Endodermal cell (in vitro differentiated cells): ENCODE measurements around the gene ASTN2. TPM values are rescaled to one million over a fixed set of nuclear protein-coding genes. Genes with fewer than 3 reads are reported as not detected.

Experiments
- DNase-seq: peaks from one replicate; pipeline ENCODE4 v3.0.0-alpha.2; 2017
- H3K27ac ChIP-seq: 2 replicates; pipeline ENCODE4 v1.5.1; 2013; ENCODE audit warnings: mild to moderate bottlenecking, low read depth, low read length, moderate library complexity
- H3K27me3 ChIP-seq: 2 replicates; pipeline ENCODE4 v1.6.1; 2013; ENCODE audit warnings: mild to moderate bottlenecking, low read length, moderate library complexity; ENCODE audit not compliant: insufficient read depth, control insufficient read depth, poor library complexity, severe bottlenecking
- H3K36me3 ChIP-seq: 2 replicates; pipeline ENCODE4 v1.7.0; 2013; ENCODE audit warnings: mild to moderate bottlenecking, low read length, moderate library complexity; ENCODE audit not compliant: control insufficient read depth, insufficient read depth
- H3K4me1 ChIP-seq: one replicate; pipeline ENCODE4 v1.7.0; 2013; ENCODE audit warnings: low read length; ENCODE audit not compliant: control insufficient read depth, insufficient read depth
- H3K4me3 ChIP-seq: 2 replicates; pipeline ENCODE4 v1.5.1; 2013; ENCODE audit warnings: mild to moderate bottlenecking, low read length, moderate library complexity
- H3K9ac ChIP-seq: 2 replicates; pipeline ENCODE4 v1.6.1; 2013; ENCODE audit warnings: mild to moderate bottlenecking, low read length, moderate library complexity; ENCODE audit not compliant: poor library complexity, severe bottlenecking; ENCODE audit errors: extremely low read depth
- H3K9me3 ChIP-seq: 2 replicates; pipeline ENCODE4 v1.6.1; 2013; ENCODE audit warnings: mild to moderate bottlenecking, low read length, moderate library complexity; ENCODE audit not compliant: control insufficient read depth
- H3K27ac Mint-ChIP-seq: 2 replicates; pipeline ENCODE4 v1.8.0; 2020; ENCODE audit warnings: mixed read lengths
- H3K27me3 Mint-ChIP-seq: 2 replicates; pipeline ENCODE4 v1.8.0; 2021; ENCODE audit warnings: mild to moderate bottlenecking, mixed read lengths; ENCODE audit not compliant: insufficient read depth
- H3K36me3 Mint-ChIP-seq: 2 replicates; pipeline ENCODE4 v1.8.0; 2020; ENCODE audit warnings: low read depth, mixed read lengths
- H3K4me1 Mint-ChIP-seq: 2 replicates; pipeline ENCODE4 v1.8.0; 2020; ENCODE audit warnings: mixed read lengths
- H3K4me3 Mint-ChIP-seq: 2 replicates; pipeline ENCODE4 v1.8.0; 2020; ENCODE audit warnings: mild to moderate bottlenecking, moderate library complexity, mixed read lengths
- H3K9me3 Mint-ChIP-seq: 2 replicates; pipeline ENCODE4 v1.8.0; 2020; ENCODE audit warnings: mild to moderate bottlenecking, mixed read lengths
- CTCF ChIP-seq: fragments of 200-600 bp; sonication (generic); conservative IDR thresholded peaks from 2 replicates; pipeline ENCODE4 v1.5.0; 2021; ENCODE audit warnings: antibody characterized with exemption, mild to moderate bottlenecking
- WGBS, 2 experiments: methylation state at CpG; one replicate each; pipeline versions ENCODE4 v1.1.5 to v1.1.7; 2013; ENCODE audit warnings: missing lambda C conversion rate in 2 of 2, mixed read lengths in 1 of 2; ENCODE audit not compliant: insufficient coverage in 1 of 2, insufficient read length in 1 of 2; 5-methylcytosine and 5-hydroxymethylcytosine counted together
- total RNA-seq, 2 donors: library from RNA; stranded (reverse); fragmentation: NEBNext Ultra II Directional in 1 of 2; extraction: Animal tissue kit (Norgen Biotek cat#: 25700) in 1 of 2; gene quantifications; 2 replicates in 1 of 2; 3 replicates in 1 of 2; pipeline ENCODE4 v1.2.1, GENCODE V29; 2021

Gene ASTN2
- total RNA-seq, 2 donors from 2014 or later = 8.9 to 10.4 TPM

- DNase-seq = peak; percentile 6
- WGBS, 2 experiments = 84 to 86% methylated on average over 5 to 8 of the region's 8 CpGs
- no peaks in the 10 kb centered on the region for H3K27me3 Mint-ChIP-seq
- H3K27ac ChIP-seq = no peak overlapping the region
- no peaks in the 10 kb centered on the region for H3K36me3 Mint-ChIP-seq
- no peak overlapping the region for H3K4me3 Mint-ChIP-seq
- peaks cover 6% of the 10 kb centered on the region for H3K4me1 ChIP-seq
- no peaks in the 10 kb centered on the region for H3K27me3 ChIP-seq
- no peaks in the 10 kb centered on the region for H3K9me3 ChIP-seq
- H3K36me3 ChIP-seq = no peaks in the 10 kb centered on the region
- H3K4me1 Mint-ChIP-seq = peaks cover 16% of the 10 kb centered on the region
- no peaks in the 10 kb centered on the region for H3K9me3 Mint-ChIP-seq
- TF ChIP-seq CTCF = no peak
- H3K27ac Mint-ChIP-seq = no peak overlapping the region
- no peak overlapping the region for H3K4me3 ChIP-seq
- no peak overlapping the region for H3K9ac ChIP-seq
Measured at GRCh38 chr9:117104716-117105495, 310.0 kb downstream of the ASTN2 start.

DNA sequence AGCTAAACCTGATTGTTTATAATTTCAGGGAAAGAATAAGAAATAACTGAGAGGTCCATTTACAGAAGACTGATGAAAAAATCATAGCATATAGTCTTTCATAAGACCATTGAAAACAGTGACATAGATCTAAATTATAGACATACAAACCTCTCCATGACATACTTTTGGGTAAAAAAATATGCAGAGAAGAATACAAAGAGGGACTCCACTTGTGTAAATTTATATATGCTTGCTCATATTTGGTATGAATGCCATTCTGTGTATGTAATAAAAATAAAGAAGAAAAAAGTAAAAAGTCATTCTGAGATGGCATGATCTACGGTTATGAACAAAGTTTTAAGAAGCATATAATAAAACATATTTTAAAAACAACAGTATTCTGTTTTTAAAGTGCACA, 310.7 kb downstream of the ASTN2 start:
- H3K36me3 ChIP-seq = no peaks in the 10 kb centered on the region
- H3K9me3 Mint-ChIP-seq = no peaks in the 10 kb centered on the region
- peaks cover 16% of the 10 kb centered on the region for H3K4me1 Mint-ChIP-seq

GRCh38 chr9:117103438-117104110, 311.3 kb downstream of the ASTN2 start:
- Mint-ChIP-seq H3K9me3 (no peaks in the 10 kb centered on the region), H3K27me3 (no peaks in the 10 kb centered on the region), H3K4me1 (peaks cover 16% of the 10 kb centered on the region), H3K27ac (no peak overlapping the region), H3K36me3 (no peaks in the 10 kb centered on the region), H3K4me3 (no peak overlapping the region)
- TF ChIP-seq CTCF = no peak
- H3K36me3 ChIP-seq = no peaks in the 10 kb centered on the region
- WGBS, 2 experiments = 82 to 92% methylated on average over 2 to 3 of the region's 3 CpGs
- H3K4me3 ChIP-seq = no peak overlapping the region
- H3K9ac ChIP-seq = no peak overlapping the region
- no peak for DNase-seq
- peaks cover 6% of the 10 kb centered on the region for H3K4me1 ChIP-seq
- H3K27me3 ChIP-seq = no peaks in the 10 kb centered on the region
- H3K9me3 ChIP-seq = no peaks in the 10 kb centered on the region
- no peak overlapping the region for H3K27ac ChIP-seq

More for the DNA sequence above, 310.7 kb downstream of the ASTN2 start:
- Histone ChIP-seq H3K9ac (no peak overlapping the region), H3K27ac (no peak overlapping the region), H3K4me1 (peaks cover 6% of the 10 kb centered on the region), H3K4me3 (no peak overlapping the region), H3K9me3 (no peaks in the 10 kb centered on the region), H3K27me3 (no peaks in the 10 kb centered on the region)
- Mint-ChIP-seq H3K4me3 (no peak overlapping the region), H3K36me3 (no peaks in the 10 kb centered on the region), H3K27me3 (no peaks in the 10 kb centered on the region), H3K27ac (no peak overlapping the region)
- no peak for DNase-seq
- no CpG with 5 or more reads among the region's 1 CpG for WGBS, 2 experiments
- TF ChIP-seq CTCF = no peak
